CD4-positive, alpha-beta T cell treated with Interleukin-1 beta for 1 hour (primary cell): Measurements from ENCODE around the gene PTPN6.

Experiments used
- DNase-seq, 2 donors: peaks; one replicate each; pipeline ENCODE4 v3.0.0-alpha.2; 2020 to 2022

PTPN6 gene

GRCh38 chr12:6957151-6957701 is 6.1 kb downstream of the PTPN6 start:
- peak in 1 of 2 donors; percentile 68 for DNase-seq

DNA sequence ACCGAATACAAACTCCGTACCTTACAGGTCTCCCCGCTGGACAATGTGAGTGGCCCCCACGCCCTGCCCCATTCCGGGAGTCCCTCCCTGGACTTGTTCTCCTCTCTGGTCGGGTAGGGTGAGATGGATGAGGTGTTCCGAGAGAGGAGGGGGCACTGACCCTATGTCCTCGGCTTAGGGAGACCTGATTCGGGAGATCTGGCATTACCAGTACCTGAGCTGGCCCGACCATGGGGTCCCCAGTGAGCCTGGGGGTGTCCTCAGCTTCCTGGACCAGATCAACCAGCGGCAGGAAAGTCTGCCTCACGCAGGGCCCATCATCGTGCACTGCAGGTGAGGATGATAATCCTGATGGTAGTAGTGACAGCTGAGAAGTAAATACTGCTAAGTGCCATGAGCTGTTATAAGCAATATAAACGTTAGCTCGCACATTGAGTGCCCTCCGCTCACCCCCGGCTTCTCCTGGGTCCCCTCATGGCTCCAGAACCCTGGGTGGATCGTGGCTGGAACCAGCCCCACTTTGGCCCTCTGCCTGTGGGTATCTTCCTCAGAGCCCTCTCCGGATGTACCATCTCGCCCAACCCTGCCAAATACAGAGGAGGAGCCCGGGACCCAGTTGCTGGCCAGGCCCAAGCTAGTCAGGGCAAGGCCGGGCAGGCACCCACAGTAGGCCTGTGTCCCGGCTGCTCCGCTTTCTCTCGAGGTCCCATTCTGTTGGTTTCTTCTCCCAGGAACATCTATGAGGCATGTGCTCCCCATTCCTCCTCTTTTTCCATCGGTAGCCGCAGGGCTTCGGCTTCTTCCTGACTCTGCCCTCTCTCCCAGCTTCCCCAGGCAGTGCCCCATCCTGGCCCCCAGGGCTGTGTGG is 6.8 kb downstream of the PTPN6 start:
- DNase-seq, result no peak

DNA sequence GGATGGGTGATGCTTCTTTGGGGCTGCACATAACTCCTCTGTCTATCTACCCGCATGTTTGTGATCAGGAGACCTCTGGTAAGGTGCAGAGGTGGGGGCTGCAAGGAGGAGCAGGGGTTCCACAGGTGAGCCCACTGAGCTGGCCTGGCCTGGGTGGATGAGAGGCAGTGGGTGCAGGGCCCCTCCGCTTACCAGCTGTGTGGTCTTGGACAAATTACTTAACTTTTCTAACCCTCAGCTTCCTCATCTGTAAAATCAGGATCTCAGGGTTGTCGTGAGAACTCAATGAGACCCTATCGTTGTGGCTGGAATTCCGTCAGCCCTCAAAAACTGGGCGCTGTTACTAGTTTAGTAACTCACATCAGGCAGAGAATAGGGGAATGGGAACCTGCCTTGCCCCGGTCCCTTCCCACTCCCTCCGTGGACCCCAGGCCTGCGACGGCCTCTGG is 7.5 kb downstream of the PTPN6 start:
- no peak for DNase-seq

DNA sequence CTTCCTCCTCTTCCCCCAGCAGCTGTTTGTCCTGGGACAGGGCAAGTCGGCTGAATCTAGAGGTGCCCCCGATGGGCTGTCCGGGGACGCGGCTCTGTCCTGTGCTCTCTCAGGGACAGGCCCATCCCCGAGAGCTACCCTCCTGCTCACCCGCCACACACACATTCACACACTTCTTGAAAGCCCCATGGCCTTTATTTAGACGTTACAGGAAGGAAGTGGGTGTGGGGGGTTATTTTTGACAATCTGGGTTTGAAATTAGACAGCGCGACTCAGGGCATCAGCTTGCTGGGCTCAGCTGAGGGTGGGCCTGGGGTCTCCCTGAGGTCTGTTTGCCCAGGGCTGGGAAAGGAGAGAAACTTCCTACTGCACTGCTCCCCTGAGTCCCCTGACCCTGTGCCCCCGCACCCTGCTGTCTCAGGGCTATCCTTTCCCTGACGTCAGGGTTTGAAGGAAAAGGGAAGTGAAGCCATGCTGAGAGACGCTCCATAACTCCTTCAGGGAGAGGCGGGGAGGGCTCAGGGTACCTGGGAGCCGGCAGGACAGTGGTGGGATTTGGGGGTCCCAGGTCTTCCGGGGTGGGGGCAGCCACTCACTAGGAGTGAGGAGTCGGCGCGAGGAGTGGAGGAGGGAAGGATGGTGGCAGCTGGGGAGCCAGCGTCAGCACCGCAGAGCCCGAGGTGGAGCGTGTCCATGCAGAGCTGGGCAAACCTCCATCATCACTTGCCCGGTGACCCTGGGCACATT is 8.1 kb downstream of the PTPN6 start:
- peak; percentile 85 to 88 for DNase-seq

- no peak for DNase-seq
These were observed 8.8 kb downstream of the PTPN6 start for GRCh38 chr12:6959805-6960592.

GRCh38 chr12:6960593-6961277 is 9.6 kb downstream of the PTPN6 start:
- DNase-seq, result peak; percentile 51 to 57

DNA sequence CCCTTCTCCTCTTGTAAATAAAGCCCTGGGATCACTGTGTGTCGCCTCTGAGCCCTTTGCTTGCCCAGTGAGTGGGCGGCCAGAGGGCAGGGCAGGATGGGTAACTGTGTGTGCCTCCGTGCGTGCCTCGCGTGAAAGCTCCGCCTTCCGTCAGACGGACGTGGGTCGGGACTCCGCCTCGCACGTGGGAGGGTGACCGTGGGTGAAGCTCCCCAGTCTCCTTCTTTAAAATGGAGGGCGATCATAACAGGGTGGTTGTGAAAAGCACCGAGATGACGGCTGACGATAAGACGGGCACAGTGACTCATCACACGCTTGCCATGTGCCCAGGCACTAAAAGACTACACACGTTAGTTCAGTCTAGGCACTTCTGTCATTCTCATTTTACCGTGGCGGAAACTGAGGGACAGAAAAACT is 10.1 kb downstream of the PTPN6 start:
- DNase-seq, result peak; percentile 92 to 93

DNA sequence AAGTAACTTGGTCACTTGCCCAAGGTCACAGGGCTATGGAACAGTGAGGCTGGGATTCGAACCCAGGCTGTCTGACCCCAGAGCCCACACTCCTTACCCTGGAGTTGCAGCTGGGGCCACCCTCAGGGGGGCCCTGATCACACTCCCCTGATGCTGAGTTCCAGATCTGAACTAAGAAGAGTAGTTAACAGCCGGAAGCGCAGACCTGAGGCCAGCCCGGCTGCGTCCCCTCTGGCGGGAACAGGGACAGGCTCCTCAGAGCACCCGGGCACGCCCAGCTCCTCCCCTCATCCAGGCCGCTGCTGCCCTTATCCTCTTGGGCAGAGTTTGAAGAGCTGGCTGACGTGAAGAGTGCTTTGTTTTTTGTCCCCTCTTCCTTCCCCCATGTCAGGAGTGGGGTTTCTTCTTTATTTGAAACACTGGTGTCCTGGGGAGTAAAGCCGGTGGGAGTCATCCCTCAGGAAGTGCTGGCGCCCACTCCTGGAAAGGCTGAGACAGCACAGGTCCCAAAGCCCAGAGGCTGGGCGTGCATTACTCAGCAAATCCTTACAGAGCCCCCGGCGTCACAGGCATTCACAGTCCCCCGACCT is 10.6 kb downstream of the PTPN6 start:
- DNase-seq, result peak in 1 of 2 donors; percentile 57

- DNase-seq, result no peak
These were observed 11.3 kb downstream of the PTPN6 start for GRCh38 chr12:6962285-6963015.

DNA sequence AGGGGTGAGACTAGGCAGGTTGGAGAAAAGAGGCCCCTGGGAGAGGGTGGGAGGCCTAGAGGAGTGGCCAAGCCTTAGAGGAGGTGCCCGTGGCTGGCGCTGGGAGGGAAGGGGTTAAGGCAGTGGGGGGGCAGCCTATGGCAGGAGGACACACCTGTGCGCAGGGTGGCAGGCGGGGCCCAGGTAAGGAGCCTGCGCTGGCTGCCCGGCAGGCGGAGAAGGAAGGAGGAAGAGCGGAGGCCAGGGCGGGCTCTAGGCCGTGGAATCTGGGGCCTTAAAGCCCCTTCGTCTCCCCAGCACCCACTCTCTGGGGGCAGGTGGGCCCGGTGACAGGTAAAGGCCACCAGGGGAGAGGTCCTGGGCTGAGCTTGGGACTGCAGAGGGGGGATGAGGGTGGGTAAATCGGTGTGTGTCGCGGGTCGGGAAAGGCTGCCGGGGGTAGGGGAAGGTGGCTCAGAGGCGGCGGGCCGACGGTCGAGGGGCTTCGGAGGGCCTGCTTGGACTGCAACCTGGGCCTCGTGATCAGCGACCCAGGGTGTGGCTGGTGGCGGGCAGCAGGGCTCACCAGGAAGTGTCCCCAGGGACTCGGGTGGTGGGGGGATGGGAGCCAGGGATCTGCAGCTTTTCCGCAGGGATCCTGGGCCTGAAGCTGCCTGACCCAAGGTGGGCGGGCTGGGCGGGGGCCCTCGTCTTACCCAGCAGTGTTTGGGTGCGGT is 12.0 kb downstream of the PTPN6 start:
- no peak for DNase-seq

GRCh38 chr12:6963791-6964413 is 12.7 kb downstream of the PTPN6 start:
- no peak for DNase-seq

DNA sequence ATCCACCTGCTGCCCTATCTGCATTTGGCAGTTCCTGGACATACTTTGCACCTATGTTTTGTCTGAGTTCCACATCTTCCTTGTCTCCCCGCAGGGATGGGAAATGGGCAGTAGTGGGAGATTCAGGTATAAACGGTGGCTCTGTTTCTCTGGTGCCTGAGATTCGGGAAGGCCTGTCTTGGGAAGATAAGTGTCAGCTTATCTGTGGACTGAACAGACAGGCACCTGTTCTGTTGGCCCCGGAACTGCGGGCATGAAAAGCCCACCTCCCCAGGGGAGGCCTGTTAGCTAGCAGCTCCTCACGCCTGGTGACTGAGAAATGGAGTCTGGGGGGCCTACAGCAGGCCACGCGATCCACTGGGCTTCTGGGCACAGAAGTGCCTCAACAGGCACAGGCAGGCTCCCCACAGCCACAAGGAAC is 13.5 kb downstream of the PTPN6 start:
- no peak for DNase-seq

GRCh38 chr12:6965026-6965661 is 14.0 kb downstream of the PTPN6 start:
- DNase-seq, result peak; percentile 91 to 92

GRCh38 chr12:6965714-6966113 is 14.6 kb downstream of the PTPN6 start:
- no peak for DNase-seq

- no peak for DNase-seq
These were observed 15.2 kb downstream of the PTPN6 start for GRCh38 chr12:6966351-6966750.

DNA sequence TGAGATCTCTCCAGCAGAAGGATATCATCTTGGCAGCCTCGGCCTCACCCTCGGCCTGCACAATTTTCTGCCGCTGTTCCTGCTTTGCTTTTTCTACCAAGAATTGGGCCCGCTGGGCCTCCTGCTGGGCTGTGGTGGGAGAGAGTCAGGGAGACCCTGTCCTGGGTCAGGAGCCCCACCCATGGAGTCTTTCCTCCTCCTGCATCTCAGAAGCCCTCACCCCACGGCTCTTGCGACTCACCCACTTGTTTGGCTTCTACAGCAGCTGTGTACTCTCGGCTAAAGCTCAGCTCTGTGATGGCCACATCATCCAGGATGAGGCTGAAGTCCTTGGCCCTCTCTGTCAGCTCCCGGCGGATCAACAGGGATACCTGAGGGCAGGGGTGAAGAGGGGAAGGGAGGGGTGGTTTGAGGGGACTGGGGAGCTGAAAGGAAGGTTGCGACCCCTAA is 16.5 kb downstream of the PTPN6 start:
- no peak for DNase-seq

DNA sequence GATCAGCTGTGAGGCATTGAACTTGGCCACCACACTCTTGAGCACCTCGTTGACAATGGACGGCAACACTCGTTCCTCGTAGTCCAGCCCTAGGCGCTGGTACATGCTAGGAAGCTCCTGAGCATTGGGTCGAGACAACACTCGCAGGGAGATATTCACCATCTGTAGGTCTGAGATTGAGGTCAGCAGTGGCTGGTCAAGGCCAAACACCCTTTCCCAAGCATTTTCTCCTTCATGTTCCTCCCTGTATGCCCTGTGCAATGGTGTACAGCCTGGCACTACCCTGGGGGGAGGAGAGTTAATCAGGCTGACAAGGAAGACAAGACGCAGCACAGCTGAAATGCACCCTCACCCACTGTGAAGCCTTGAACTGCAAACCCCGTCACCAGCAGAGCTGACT is 17.3 kb downstream of the PTPN6 start:
- DNase-seq, result no peak

- DNase-seq, result no peak
These were observed 19.0 kb downstream of the PTPN6 start for GRCh38 chr12:6970096-6970527.

DNA sequence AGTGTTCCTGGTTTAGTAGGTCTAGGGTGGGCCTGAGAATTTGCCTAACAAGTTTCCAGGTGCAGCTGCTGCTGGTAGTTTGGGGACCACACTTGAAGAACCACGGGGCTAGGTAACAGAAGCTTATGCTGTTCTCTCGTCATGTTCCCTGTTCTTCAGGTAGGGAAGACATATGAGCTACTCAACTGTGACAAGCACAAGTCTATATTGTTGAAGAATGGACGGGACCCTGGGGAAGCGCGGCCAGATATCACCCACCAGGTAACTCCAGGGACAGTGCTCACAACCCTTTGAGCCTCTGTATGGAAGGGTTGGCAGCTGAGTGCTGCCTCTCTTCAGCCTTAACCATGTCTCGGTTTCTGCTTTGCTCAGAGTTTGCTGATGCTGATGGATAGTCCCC is 23.0 kb downstream of the PTPN6 start:
- no peak for DNase-seq
